HepG2 (cell line): Measurements from ENCODE around the gene HRC. TPM values are rescaled to one million over a fixed set of nuclear protein-coding genes. Genes with fewer than 3 reads are reported as not detected.

Experiments
- HBP1 ChIP-seq: IDR thresholded peaks from 2 replicates; pipeline ENCODE4 v1.6.1; 2016; ENCODE audit warnings: low read depth, control low read depth
- HDAC2 ChIP-seq: sonication (generic); formaldehyde crosslinking; IDR thresholded peaks from 2 replicates; pipeline ENCODE4 v1.4.0; 2020; ENCODE audit warnings: missing genetic modification reagents
- JUN ChIP-seq: sonication (generic); formaldehyde crosslinking; IDR thresholded peaks from 2 replicates; pipeline ENCODE4 v1.4.0; 2020; ENCODE audit warnings: mild to moderate bottlenecking, missing genetic modification reagents
- KAT2B ChIP-seq: fragments of 150-350 bp; IDR thresholded peaks from 2 replicates; pipeline ENCODE4 v1.6.1; 2014; ENCODE audit warnings: low read depth, low read length, borderline replicate concordance
- KLF11 ChIP-seq: IDR thresholded peaks from 2 replicates; pipeline ENCODE4 v1.6.1; 2016; ENCODE audit warnings: missing compliant biosample characterization
- RFX3 ChIP-seq: IDR thresholded peaks from 2 replicates; pipeline ENCODE4 v1.6.1; 2016; ENCODE audit warnings: missing biosample characterization, missing genetic modification reagents
- RXRB ChIP-seq: IDR thresholded peaks from 2 replicates; pipeline ENCODE4 v1.6.1; 2016; ENCODE audit warnings: borderline replicate concordance, missing genetic modification reagents, missing compliant biosample characterization
- SKI ChIP-seq: fragments of 450-650 bp; IDR thresholded peaks from one replicate; pipeline ENCODE4 v1.6.1; 2018; ENCODE audit warnings: mild to moderate bottlenecking; ENCODE audit not compliant: partially characterized antibody
- ZBTB34 ChIP-seq: sonication (generic); formaldehyde crosslinking; IDR thresholded peaks from 2 replicates; pipeline ENCODE4 v1.8.0; 2022; ENCODE audit warnings: mild to moderate bottlenecking, missing genetic modification reagents
- ZNF143 ChIP-seq: sonication (generic); formaldehyde crosslinking; IDR thresholded peaks from 2 replicates; pipeline ENCODE4 v1.4.0; 2020; ENCODE audit warnings: missing genetic modification reagents
- ZNF318 ChIP-seq: sonication (generic); formaldehyde crosslinking; IDR thresholded peaks from 2 replicates; pipeline ENCODE4 v1.4.0; 2020; ENCODE audit warnings: mild to moderate bottlenecking, missing genetic modification reagents
- ZNF343 ChIP-seq: sonication (generic); formaldehyde crosslinking; IDR thresholded peaks from 2 replicates; pipeline ENCODE4 v1.4.0; 2020; ENCODE audit warnings: mild to moderate bottlenecking, missing genetic modification reagents
- ZNF549 ChIP-seq: sonication (generic); formaldehyde crosslinking; IDR thresholded peaks from 2 replicates; pipeline ENCODE4 v1.5.0; 2020; ENCODE audit warnings: missing genetic modification reagents
- ZNF562 ChIP-seq: sonication (generic); formaldehyde crosslinking; IDR thresholded peaks from 2 replicates; pipeline ENCODE4 v1.8.0; 2022; ENCODE audit warnings: missing genetic modification reagents, borderline replicate concordance
- ZNF607 ChIP-seq: sonication (generic); formaldehyde crosslinking; IDR thresholded peaks from 2 replicates; pipeline ENCODE4 v1.5.1; 2020; ENCODE audit warnings: missing genetic modification reagents, mild to moderate bottlenecking, borderline replicate concordance
- ZNF790 ChIP-seq: sonication (generic); formaldehyde crosslinking; IDR thresholded peaks from 2 replicates; pipeline ENCODE4 v1.8.0; 2022; ENCODE audit warnings: missing genetic modification reagents, mild to moderate bottlenecking, borderline replicate concordance
- ZSCAN5A ChIP-seq: sonication (generic); formaldehyde crosslinking; IDR thresholded peaks from 2 replicates; pipeline ENCODE4 v1.8.0; 2022; ENCODE audit warnings: mild to moderate bottlenecking, missing genetic modification reagents, borderline replicate concordance
- polyA plus RNA-seq, 8 experiments: library from polyadenylated mRNA; depleted of rRNA in 3 of 8; stranded (reverse) in 7 of 8; unstranded in 1 of 8; fragments of >200 nt; fragmentation: Illumina TruSeq in 4 of 8; extraction: Trizol in 4 of 8; gene quantifications; 2 replicates each; pipeline versions ENCODE4 v1.2.1 to v1.2.3, GENCODE V29; 2011 to 2016; ENCODE audit warnings: low read depth in 4 of 8, missing spikeins in 1 of 8, mixed read lengths in 1 of 8; ENCODE audit not compliant: insufficient read depth in 1 of 8
- total RNA-seq, 5 experiments: library from RNA; depleted of rRNA; stranded (reverse); fragments of >200 nt; fragmentation: Illumina TruSeq; extraction: Trizol; gene quantifications; 2 replicates each; pipeline ENCODE4 v1.2.3, GENCODE V29; 2016; ENCODE audit warnings: low read depth in 1 of 5

Gene HRC
- total and polyA plus RNA-seq, 2 of the 13 experiments (the other 11 are each of a cell fraction or from before 2014, with no cell fraction given), result 3.6 to 15.4 TPM

- TF ChIP-seq ZNF318 (peak; percentile 91; the same call in 1 of the 2 replicates), ZBTB34 (CRISPR knock-in tag) (0 out of 2 replicates have a peak, but pooled peaks have one; percentile 60), ZNF562 (CRISPR knock-in tag) (no peak), HDAC2 (peak; percentile 80), ZNF549 (CRISPR knock-in tag) (no peak), SKI (peak; percentile 78), ZNF790 (CRISPR knock-in tag) (peak; percentile 85; the same call in 1 of the 2 replicates), JUN (CRISPR knock-in tag) (peak; percentile 89), RXRB (no peak), HBP1 (no peak), ZNF143 (peak; percentile 59), RFX3 (CRISPR knock-in tag) (no peak), ZNF607 (CRISPR knock-in tag) (no peak; the same call in 1 of the 2 replicates), ZNF343 (CRISPR knock-in tag) (peak; percentile 59; the same call in 1 of the 2 replicates), KLF11 (CRISPR knock-in tag) (peak; percentile 70; the same call in 1 of the 2 replicates), ZSCAN5A (CRISPR knock-in tag) (no peak), KAT2B (no peak)
Measured at GRCh38 chr19:49118565-49119410, 36.4 kb downstream of the HRC start, which contains the start of gene C19orf73 (continued).
